Stimulated activated naive CD4-positive, alpha-beta T cell (primary cell): ENCODE results near the gene CPZ.
"Not testable (repeated sequence)": the region's sequence is repeated elsewhere in the genome, so short reads cannot be mapped to it uniquely, and the experiment has no call there.

ENCODE experiments used
- DNase-seq, 6 experiments: peaks; one replicate each; lab custom pipeline; 2025; lab: John Stamatoyannopoulos, UW

Gene CPZ

GRCh38 chr4:8610858-8611616, 18.5 kb downstream of the CPZ start:
- DNase-seq, result no peak

- no peak for DNase-seq
Observed at GRCh38 chr4:8612646-8613045, 20.1 kb downstream of the CPZ start.

GRCh38 chr4:8613421-8614364, 21.1 kb downstream of the CPZ start:
- no peak for DNase-seq

DNA sequence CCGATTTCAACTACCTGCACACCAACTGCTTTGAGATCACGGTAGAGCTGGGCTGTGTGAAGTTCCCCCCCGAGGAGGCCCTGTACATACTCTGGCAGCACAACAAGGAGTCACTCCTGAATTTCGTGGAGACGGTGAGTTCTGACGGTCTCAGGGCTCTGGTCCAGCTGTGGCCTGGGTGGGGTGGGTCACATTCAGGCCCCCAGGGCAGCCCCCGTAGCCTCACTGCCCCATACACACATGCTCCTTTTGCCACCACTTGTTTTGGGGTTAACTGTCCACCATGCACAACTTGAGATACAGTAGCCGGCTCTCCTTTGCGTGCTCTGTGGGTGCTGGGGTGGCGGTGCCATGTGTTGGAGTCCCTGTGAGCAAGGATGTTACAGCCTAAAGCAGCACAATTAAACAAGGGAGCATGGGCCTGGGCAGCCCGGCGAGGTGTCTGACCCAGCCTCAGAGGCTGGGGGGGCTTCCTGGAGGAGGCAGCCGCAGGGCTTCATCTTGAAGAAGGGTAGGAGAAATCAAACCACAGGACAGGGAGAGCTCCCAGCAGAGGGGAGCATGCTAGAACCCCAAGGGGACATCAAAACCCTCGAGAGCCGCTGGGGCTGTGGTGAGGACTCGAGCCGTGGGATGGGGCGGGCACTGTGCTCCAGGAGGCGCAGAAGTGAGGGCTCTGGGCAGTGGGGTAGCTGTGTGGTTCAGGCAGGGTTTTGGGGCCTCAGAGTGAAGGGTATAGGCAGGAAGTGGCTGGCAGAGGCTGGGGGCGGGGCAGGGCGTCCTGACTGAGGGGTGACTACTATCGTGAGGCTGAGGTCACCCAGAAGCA, 22.0 kb downstream of the CPZ start:
- DNase-seq, result no peak

DNA sequence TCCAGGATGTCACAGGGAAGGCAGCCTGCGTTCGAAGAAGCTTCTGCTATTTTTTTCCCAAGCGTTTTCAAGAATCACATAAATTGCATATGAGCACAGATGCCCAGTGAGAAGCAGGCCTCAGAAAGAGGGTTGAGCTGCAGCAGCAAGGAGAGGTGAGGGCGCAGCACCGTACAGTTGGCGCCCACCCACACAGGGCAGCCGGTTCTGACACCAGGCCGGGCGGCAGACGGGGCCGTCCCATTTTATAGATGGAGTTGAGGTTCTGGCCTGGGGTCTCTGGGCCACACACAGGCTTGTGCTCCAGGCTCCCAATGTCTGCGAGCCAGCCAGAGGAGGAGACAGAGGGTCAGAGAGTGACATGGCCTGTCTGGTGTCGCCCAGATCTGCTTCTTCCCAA, 22.8 kb downstream of the CPZ start:
- no peak for DNase-seq

- no peak for DNase-seq
Observed at GRCh38 chr4:8615921-8616787, 23.6 kb downstream of the CPZ start.

GRCh38 chr4:8616831-8617230, 24.3 kb downstream of the CPZ start:
- DNase-seq, result no peak

GRCh38 chr4:8617486-8618040, 25.0 kb downstream of the CPZ start:
- no peak for DNase-seq

DNA sequence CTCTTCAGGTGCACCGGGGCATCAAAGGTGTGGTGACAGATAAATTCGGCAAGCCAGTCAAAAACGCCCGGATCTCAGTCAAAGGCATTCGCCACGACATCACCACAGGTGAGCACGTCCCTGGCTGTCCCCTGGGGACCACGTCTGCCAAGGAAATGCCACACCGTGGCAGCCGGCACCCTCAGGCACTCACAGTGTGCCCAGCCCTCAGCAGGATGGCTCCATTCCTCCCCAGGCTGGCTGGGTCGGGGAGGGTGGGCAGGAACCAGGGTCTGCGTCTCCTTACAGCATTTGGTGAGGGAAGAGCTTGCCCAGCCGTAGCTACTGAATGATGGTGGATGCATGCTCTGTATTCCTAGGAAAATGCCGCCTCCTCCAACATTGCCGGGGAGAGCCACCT, 25.9 kb downstream of the CPZ start:
- no peak for DNase-seq

DNA sequence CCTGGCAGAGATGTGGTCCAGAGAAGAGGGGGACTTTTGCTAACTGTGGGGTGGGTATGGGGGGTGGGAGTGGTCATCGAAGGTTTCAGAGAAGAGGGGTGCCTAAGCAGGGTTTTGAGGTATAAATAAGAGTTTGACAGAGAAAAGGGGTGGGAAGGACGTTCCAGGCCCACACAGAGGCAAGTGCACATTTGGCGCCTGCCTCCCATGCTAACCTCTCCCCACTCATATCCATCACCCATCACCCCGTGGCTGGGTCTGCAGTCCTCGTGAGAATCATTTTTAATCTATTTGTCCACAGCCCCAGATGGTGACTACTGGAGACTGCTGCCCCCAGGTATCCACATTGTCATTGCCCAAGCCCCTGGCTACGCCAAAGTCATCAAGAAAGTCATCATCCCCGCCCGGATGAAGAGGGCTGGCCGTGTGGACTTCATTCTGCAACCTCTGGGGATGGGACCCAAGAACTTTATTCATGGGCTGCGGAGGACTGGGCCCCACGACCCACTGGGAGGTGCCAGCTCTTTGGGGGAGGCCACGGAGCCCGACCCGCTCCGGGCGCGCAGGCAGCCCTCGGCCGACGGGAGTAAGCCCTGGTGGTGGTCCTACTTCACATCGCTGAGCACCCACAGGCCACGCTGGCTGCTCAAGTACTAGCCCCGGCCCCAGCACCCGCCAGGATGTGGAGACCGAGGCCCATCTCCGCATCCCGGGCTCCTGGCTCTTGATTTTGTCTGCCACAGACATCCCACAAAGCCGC, 26.6 kb downstream of the CPZ start:
- DNase-seq, result no peak

- DNase-seq, result not testable (repeated sequence)
Observed at GRCh38 chr4:8621135-8621534, 28.6 kb downstream of the CPZ start.

DNA sequence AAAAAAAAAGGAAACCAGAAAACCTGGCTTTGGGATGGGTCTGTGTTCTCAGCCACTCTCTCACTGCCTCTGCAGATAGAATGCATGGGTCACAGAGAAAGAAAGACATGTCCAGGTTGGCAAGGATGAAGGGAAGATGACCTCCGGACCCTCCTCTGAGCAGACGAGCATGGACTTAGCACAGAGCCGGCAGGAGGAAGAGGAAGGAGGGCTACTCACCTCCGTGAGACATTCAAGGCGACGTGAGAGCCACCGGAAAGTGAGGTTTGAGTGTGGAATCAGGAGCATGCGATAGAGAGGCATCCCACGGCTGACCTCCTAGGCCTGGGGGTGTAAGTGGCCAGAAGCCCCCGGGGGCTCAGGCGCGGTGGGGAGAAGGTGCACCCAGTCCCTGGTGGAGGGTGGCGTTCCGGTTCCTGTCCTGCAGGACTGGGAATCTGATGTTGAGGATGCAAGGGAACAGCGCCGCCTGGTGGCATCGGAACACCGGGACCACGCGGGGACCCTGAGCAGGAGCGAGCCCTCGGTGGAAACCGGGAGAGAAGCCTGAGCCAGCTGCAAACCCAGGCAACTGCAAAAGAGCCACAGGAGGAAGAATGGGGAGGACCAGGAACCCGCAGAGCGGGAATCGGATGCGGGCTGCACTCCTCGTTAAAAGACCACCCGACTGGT, 32.2 kb downstream of the CPZ start:
- DNase-seq, result not testable (repeated sequence)

GRCh38 chr4:8630240-8630905, 37.8 kb downstream of the CPZ start:
- DNase-seq, result not testable (repeated sequence)

- not testable (repeated sequence) for DNase-seq
Observed at GRCh38 chr4:8631896-8632295, 39.3 kb downstream of the CPZ start.

DNA sequence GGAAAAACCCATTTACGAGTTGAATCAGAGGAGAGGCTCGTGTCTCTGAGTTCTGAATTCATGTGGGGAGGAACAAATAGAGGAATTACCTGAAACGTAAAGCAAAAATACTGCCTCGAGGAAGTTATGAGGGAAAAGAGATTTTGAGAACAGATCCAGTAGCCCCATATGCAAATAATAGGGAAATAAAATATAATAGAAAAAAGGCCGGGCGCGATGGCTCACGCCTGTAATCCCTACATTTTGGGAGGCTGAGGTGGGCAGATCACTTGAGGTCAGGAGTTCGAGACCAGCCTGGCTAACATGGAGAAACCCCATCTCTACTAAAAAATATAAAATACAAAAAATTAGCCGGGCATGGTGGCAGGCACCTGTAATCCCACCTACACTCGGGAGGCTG, 42.2 kb downstream of the CPZ start:
- not testable (repeated sequence) for DNase-seq

- DNase-seq, result not testable (repeated sequence)
Observed at GRCh38 chr4:8635897-8636554, 43.5 kb downstream of the CPZ start.

DNA sequence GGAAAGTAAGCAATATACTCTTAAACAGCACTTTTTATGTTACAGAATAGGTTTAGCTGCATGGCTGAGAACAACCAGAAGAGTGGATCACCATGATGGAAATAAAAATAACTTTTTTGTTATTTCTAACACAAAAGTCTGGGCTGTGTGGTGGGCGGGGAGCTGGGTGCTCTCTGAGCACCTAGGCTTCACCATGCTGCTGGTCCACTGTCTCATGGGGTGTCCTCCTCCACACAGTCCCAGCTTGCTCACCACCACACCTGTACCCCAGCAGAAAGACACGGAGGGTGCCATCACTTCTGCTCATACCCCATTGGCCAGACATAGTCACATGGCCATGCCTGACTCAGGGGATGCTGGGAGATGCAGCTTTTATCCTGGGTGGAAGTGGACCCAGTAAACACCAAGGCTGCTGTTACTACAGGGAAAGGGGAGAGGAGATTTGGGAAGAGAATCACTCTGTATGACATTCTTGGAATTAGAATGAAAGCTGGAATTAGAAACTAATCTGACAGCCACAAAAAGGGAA, 45.0 kb downstream of the CPZ start:
- no peak for DNase-seq

DNA sequence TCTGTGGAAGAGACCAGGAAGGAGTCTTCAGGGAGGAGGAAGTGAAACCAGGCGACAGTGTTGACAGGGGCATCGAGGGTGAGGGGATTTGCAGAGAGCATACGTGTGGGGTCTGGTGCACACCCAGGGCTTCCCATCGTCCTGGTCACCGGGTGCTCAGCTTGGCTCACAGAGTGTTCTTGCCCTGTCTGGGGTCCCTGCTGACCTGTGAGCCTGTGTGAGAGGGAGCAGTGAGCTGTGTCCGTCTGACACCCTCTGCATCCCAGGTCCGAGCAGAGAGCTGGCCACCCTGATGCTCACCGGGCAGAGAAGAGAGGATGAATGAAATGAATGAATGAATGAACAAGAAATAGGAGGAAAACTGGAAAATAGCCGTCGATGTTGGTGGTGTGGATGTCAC, 46.5 kb downstream of the CPZ start:
- DNase-seq, result no peak
